ENCODE measurements around the gene KMT2B. TPM values are rescaled to one million over a fixed set of nuclear protein-coding genes. Genes with fewer than 3 reads are reported as not detected.

The KMT2B gene
- total and polyA plus RNA-seq, 2 experiments from 2014 or later = 15.8 to 49.8 TPM

- no peak overlapping the region for H2AFZ ChIP-seq
- H3K9me2 ChIP-seq (ENCODE audit: insufficient read depth) = no peaks in the 10 kb centered on the region
- Mint-ChIP-seq H3K4me1 (no peaks in the 10 kb centered on the region), H3K36me3 (ENCODE audit: low read depth) (peaks cover 88% of the 10 kb centered on the region), H3K27ac (no peak overlapping the region), H3K4me3 (no peak overlapping the region), H3K9me3 (no peaks in the 10 kb centered on the region; the same call in 2 of the 3 replicates), H3K27me3 (ENCODE audit: insufficient read depth, low read depth, poor library complexity) (peaks cover 18% of the 10 kb centered on the region)
- H3K27me3 ChIP-seq (ENCODE audit: insufficient read depth) = no peaks in the 10 kb centered on the region
- DNase-seq (ENCODE audit: low spot score) = no peak
- no peaks in the 10 kb centered on the region for H3F3A ChIP-seq (replicated peaks; ENCODE audit: low read depth)
- H3K4me2 ChIP-seq = no peak overlapping the region
- TF ChIP-seq ZNF462 (CRISPR knock-in tag; IDR thresholded peaks at IDR 0.05) = no peak
- no peak for TF ChIP-seq EZH2phosphoT487 (IDR thresholded peaks at IDR 0.05; ENCODE audit: unreplicated experiment)
- TF ChIP-seq ZNF331 (CRISPR knock-in tag; IDR thresholded peaks at IDR 0.05; ENCODE audit: low read depth) = no peak
- TF ChIP-seq, protein P1, sequence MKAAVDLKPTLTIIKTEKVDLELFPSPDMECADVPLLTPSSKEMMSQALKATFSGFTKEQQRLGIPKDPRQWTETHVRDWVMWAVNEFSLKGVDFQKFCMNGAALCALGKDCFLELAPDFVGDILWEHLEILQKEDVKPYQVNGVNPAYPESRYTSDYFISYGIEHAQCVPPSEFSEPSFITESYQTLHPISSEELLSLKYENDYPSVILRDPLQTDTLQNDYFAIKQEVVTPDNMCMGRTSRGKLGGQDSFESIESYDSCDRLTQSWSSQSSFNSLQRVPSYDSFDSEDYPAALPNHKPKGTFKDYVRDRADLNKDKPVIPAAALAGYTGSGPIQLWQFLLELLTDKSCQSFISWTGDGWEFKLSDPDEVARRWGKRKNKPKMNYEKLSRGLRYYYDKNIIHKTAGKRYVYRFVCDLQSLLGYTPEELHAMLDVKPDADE (IDR thresholded peaks at IDR 0.05) = no peak
- no peak for TF ChIP-seq STAT1 (IDR thresholded peaks at IDR 0.05; ENCODE audit: unreplicated experiment)
- TF ChIP-seq CTCF (conservative IDR thresholded peaks at IDR 0.05; ENCODE audit: low read depth in 2 of 2) = no peak
- no peak for TF ChIP-seq CREB1 (CRISPR knock-in tag; IDR thresholded peaks at IDR 0.05; ENCODE audit: low read depth)
- no peak overlapping the region for H3K4me3 ChIP-seq
- H3K27ac ChIP-seq (ENCODE audit: low read depth) = no peak overlapping the region
- no peaks in the 10 kb centered on the region for H3K4me1 ChIP-seq (ENCODE audit: insufficient read depth)
- no peak for ATAC-seq
- peaks cover 29% of the 10 kb centered on the region; the same call in 1 of the 2 replicates for H3K36me3 ChIP-seq (ENCODE audit: insufficient read depth)
- peaks cover 5% of the 10 kb centered on the region for H4K20me1 ChIP-seq (replicated peaks; ENCODE audit: insufficient read depth)
- no peaks in the 10 kb centered on the region for H3K79me2 ChIP-seq (replicated peaks; ENCODE audit: insufficient read depth)
Observed at GRCh38 chr19:35725216-35725861, 7.5 kb downstream of the KMT2B start.
